HG03108 (cell line): Measurements from ENCODE around the gene BEST1.

ENCODE experiments used
- ATAC-seq: cut with Tn5 transposase; IDR thresholded peaks from one replicate; pipeline ENCODE4 v1.9.1; 2021; ENCODE audit warnings: moderate library complexity; ENCODE audit not compliant: unreplicated experiment

The BEST1 gene

DNA sequence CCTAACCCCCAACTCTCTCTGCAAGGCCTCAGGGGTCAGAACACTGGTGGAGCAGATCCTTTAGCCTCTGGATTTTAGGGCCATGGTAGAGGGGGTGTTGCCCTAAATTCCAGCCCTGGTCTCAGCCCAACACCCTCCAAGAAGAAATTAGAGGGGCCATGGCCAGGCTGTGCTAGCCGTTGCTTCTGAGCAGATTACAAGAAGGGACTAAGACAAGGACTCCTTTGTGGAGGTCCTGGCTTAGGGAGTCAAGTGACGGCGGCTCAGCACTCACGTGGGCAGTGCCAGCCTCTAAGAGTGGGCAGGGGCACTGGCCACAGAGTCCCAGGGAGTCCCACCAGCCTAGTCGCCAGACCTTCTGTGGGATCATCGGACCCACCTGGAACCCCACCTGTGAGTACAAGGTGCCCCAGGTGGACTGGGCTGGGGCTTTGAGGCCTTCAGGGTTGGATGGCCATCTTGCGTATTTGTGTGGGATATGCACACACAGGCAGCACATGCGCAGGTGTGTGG, at the start of gene BEST1:
Gene BEST1 (plus strand): TSS at position 317 of the 513 bp plus-strand sequence. CDS start 1,456 bp downstream, outside the sequence.
- no peak for ATAC-seq

DNA sequence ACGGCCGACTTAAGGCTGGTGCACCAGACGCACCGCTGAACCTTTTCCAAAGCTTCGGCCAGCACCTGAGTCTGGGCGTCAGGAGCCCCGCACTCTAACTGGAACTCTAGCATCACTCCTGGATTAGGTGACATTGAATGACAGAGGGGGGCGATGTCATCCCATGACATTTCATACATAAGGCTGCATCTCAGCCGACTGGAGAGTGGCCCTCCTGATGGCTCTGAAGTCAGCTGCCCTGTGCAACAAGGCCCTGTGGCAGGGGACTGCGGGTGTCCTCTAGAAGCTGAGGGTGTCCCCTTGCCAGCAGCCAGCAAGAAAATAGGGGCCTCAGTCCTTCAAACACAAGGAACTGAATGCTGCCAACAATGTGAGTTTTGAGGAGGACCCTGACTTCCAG, 48.8 kb upstream of the BEST1 start:
- ATAC-seq = no peak

DNA sequence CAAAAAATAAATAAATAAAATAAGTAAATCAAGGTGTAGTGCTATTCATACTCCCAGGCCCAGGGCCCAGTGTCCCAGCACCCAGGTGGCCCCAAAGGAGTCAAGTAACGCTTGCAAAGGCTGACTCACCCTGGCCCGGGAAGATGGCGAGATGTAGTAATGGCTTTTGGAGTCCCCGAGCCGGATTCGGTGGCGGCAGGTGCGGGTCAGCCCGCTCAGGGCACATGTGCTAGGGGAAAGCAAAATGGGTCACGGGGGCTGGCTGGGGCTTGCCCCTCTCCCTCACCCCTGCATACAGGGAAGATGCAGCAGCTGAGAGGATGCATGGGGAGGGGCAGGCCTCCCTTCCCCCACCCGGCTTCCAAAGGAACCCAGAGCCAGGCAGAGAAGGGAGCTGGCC, 47.8 kb upstream of the BEST1 start:
- ATAC-seq = no peak

DNA sequence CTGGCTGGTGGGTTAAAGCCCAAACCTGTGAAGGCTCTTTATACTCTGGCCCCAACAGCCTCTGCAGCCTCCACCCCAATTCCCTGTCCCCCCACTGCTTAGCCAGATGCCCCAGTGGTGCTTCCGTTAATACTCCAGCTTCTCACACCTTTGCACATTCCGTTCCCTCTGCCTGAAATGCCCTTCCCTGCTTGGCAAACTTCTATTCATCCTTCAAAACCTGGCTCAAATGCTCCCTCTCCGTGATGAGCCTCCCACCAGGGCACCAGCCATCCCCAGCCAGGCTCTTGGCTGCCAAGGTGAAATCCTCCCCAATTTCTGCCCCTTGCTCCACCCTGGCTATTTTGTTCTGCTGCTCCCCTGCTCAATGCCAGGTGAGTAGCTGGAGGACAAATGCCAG, 46.3 kb upstream of the BEST1 start:
- ATAC-seq = no peak

DNA sequence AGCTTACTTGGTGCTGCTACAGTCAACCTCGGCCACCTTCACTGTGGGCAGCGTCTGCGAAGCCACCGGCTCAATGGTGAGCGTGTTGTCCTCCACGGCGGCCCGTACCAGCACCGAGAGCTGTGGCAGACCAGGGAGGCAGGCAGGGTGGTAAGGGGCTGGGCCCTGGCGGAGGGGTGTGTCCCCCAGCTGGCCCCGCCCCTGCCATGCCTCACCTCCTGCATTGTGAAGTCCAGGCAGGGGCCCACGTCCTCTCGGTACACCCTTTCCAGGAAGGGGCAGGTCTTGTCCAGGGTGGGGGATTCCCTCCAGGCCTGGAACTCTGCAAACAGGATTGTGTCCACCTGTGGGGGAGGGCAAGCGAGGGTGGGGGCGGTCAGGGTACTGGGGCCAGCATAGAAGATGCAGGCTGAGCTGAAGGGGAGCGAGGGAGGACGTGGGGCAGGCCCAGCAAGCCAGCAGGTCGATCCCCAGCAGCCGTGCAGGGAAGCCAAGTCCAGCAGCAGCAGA, 45.6 kb upstream of the BEST1 start:
- no peak for ATAC-seq

DNA sequence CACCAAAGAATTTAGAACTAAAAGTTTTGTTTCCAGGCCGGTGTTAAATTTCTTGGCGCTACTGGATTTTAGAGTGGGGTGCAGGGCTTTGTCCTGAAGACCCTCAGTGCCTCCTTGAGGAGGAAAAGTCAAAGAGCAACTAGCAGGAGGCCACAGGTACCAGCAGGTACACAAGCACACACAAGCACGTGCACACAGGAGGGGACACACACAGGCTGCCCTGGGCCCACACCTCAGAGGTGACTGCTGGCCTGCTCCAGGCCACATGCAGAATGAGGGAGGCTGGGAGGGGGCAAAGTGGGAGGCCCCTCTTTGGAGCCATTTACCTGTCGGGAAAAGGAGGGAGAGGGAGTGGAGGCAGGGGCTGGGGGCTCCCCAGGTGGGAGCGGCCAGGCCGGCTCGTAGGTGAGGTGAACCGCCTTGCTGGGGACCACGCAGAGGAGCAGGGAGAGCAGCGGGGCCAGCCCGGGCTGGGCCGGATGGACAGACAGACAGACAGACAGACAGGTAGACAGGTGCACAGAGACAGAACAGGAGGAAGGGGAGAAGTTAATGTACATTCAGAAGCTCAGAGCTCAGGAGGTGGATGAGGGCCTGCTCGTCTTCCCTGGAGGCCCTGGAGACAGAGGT, 45.0 kb upstream of the BEST1 start:
- ATAC-seq = no peak

DNA sequence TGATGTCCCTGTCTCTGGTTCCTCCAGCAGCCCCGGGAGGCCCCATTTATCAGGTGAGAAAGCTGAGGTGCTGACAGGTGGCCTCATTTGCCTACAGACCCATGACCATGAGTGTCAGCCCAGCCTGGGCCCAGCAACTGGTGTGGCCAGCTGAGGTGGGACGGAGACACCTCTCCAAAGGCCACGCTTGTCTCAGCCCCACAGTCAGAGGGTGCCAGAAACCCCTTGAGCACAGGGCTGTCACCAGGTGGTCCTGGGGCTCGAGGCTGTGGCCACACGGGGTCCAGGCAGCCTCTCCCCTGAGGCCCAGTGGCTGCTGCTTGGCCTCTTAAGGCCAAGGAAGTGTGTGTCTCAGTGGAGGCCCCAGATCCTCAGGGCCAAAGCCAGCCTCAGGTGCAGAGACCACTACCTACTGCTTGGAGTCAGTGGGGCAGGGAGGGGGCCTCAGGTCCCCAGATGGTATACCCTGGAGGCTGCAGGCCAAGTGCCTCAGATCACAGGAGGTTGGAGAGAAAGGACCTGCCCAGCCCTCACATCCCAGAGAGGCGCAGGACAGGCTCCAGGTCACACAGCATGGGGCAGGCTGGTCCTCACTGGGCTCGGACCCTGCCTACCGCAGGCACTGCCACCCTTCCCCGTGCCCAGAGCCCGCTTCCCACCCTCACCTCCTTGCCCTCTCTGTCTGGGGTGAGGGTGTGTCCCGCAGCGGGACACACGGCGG, 44.2 kb upstream of the BEST1 start:
- no peak for ATAC-seq

DNA sequence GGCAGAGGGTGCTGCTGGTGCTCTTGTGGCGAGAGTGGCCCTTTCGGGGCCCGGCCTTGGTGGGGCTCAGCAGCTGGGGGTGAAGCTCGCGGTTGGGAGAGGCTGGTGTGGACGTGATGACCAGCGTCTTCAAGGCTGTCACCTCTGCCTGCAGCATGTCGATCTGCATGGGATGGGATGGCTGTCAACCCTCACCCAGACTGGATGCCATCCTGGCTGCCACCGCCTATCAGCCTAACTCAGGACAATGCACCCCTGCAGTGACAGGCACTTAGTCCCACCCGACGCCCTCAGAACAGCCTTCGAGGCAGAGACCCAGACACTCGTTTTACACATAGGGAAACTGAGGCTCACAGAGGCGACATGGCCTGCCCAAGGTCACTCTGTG, 43.6 kb upstream of the BEST1 start:
- no peak for ATAC-seq

DNA sequence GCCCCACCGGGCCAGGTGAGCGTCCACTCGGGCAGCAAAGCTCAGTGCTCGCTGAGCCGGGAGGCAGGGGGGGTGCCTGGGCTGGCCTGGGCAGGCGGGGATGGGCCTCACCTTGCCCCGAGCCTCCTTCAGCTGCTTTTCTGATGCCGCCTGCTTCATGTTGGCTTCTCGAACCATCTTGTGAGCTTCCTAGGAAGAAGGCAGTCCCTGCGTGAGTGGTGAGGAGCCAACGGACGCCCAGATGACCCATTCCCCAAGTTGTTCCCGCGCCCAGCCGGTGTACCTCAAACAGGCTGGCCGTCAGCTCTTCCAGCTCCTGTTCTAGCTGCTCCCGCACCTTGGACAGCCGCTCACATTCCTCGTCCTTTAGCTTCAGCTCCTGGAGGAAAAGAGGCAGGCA, 42.9 kb upstream of the BEST1 start:
- ATAC-seq = no peak

DNA sequence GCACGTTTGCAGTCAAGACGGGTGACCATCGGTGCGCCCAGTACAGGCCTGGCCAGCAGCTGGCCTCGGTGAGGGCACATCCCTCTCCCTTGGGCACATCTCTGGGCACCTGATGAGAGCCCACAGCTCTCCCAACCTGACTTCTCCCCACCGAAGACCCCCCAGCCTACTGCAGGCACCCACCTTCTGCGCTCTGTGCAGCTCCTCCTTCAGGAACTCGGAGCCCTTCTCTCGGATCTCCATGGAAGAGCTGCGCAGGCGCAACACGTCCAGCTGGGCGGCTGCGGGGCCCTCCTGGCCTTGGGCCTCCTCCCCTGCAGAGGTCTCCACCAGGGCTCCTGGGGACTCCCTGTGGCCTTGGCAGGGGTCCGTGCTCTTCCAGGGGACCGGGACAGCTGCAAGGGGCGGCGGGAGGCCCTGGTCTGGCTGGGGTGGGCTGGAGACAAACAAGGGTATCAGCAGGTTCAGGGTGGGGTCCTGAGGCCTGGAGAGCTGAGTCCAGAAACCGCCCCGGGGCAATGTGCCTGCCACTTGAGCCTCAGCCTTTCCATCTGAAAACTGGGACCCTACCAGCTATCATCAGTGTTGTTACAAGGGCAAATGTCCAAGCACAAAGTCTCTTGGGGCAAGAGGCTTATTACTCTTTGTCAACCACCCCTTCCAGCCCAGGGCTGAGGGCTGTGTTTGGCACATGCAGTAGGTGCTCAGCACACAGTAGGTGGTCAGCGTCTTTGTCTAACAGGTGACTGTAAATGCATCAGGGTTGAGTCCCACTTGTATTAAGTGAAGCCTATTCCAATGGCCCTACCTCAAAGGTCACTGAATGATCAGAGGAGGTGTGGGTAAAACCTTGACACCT, 42.1 kb upstream of the BEST1 start:
- no peak for ATAC-seq

DNA sequence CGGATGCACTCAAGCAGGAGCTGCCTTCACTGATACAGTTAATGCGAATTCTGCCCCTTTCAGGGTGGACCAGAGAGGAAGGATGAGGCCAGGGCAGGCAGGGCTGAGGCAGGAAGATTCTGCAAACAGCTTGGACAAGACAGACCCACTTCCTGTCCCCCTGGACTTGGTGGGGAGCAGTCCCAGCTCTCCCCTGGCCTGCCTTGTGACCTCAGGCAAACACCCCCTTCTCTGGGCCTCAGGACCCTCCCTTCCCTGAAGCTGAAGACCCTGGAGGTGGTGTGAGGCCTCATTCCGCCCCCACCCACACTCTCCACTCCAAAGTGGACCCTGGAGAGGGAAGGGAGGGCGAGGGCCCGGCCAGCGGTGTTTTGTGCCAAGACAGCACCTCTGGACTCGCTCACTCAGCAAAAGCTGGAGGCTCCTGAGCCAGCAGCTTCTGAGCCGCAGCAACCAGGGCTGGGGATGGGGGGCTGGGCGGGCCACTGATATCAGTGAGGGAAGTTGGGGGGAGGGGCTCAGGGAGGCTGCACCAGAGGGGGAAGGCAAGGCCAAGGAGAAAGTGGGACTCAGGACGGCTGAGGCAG, 41.3 kb upstream of the BEST1 start:
- no peak for ATAC-seq

DNA sequence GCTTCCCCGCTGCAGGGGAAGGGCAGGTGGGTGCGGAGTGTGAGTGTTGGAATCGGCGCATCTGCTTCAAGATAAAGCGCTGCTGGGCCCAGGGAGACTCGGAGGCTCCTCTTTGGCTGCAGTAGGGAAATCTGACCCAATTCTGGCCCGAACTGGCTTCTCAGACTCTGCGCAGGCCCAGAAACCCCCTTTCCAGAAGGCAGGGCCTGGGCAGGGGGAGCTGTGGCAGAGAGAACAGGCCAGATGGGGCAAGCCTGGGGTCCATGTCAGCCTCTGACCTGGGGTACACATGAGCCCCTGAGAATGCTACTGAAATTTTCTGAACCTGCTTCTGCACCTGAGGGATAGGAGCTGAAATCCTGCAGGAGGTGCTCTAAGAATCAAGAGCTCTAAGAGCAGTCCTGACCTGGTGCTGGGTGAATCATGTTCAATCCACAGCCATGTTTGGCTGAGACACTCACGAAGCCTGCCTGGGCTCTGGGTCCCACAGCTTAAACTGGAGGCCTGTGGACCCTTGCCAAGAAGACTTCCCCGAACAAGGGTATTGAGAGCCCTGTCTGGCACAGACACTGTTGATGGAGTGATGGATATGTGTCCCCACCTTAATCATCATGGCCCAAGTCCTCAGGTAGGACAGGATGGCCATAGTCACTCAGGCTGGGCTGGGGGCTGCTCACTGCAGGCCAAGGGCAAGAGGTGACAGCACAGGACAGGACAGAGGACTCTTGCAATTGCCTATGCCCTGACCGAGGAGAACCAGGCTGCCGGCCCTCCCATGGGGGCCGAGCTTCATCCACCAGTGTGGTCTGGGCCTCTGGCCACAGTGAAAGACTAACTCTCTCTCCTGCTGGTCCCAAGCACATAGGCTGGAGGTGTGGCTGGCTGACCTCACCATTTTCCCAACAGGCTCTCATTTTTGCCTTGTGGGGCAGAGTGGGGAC, 39.7 kb upstream of the BEST1 start:
- no peak for ATAC-seq

DNA sequence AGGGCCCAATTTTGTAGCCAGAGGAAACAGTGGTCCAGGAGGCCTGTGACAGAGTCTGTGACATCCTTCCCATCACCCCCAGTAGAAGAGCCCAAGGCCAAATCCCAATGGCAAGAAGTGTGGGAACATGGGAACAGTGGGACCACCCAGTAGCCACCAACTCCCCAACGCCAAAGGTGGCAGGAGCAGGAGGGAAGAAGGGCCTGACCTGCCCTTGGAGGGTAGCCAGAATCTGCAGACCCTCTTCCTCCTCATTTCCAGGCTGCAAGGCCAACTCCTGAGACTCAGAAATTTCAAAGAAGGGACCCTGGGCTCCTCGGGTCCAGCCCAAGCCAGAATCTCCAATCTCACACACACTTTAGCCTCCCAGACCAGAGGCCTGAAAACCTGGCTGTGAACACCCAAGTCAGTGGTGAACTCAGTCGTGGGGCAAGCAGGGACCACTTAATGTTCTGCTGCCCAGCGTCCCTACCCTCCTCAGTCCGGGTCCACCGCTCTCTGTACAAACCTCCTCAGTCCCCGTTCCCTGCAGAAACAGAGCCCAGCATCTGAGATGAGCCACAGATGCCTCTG, 38.9 kb upstream of the BEST1 start:
- no peak for ATAC-seq

DNA sequence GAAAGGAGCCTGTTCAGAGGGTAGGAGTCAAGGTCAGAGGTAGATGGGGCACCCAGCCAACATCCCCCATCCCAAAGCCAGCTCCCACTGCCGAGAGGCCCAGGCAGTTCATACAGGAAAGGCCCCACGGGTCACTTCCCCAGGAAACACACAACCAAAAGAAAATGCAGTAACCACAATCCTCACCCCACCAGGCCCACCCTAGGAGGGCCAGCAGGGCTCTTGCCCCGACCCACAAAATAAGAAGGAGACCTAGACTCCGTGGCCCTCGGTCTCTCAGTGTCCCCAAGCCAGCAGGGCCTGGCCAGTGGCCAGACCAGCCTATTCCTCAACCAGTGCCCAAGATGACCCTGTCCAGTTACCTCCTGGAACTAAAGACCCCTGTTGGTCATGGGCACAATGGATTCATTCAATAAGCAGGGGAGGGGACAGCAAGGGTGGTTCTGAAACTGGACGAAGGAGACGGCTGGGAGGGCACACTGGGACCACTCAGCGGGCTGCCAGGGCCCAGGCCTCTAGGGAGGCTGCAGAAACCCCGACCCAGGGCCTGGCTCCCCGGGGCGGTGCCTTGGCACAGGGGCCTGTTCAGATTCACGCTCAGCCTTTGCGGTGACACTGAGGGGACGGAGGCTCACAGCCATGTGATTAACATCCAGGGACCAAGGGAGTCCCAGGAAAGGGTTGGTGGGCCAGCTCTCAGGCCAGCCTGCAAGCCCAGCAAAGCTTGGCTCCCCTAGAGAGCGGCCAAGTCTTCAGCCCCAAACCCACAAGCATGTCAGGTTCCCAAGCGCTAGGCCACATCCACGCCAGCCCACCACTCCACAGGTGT, 38.2 kb upstream of the BEST1 start:
- ATAC-seq = no peak

DNA sequence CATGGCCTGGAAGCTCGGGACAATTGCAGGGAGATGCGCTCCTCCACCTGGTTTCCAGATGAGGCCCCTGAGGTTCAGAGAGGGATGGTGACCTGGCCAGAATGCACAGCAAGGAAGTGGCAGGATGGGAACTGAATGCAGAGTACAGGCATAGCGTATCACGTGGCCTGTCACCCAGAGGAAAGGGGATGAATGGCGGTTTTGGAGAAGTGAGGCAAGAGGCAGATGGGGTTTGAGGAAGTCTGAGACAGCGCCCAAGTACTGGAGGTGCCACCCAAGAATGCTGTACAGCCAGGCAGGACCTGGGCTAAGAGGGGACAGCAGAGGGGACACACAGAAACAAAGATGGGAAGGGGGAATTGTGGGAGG, 37.6 kb upstream of the BEST1 start:
- no peak for ATAC-seq

DNA sequence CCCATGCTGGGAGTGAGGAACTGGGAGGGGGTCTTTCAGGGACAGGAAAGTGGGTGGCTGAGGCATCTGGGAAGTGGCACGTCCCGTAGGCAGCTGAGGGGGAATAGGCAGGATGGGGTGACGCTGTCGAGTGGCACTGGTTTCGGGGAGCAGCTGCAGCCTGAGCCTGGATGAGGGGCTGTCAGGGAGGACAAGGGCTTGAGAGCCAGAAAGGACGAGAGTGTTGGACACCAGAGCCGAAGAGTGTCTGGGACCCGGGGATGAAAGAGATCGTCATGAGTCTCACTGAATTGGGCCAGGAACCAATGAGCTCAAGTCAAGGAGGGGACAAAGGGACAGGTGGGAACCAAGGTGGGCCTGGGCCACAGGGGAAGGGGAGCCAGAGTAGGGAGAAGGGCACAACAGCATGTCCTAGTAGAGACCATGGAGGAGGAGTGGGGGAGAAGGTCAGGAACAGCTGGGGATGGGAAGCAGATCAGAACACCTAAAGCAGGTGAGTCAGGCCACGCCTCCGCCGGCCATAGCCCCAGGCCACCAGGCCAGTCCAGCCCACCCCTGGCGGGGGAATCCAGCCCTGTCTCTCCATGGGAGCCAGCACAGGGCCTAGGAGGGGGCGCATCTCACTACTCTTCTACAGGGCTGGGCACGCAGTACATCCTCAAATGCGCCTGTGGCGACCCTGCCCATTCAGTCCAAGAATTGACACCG, 37.0 kb upstream of the BEST1 start:
- no peak for ATAC-seq

DNA sequence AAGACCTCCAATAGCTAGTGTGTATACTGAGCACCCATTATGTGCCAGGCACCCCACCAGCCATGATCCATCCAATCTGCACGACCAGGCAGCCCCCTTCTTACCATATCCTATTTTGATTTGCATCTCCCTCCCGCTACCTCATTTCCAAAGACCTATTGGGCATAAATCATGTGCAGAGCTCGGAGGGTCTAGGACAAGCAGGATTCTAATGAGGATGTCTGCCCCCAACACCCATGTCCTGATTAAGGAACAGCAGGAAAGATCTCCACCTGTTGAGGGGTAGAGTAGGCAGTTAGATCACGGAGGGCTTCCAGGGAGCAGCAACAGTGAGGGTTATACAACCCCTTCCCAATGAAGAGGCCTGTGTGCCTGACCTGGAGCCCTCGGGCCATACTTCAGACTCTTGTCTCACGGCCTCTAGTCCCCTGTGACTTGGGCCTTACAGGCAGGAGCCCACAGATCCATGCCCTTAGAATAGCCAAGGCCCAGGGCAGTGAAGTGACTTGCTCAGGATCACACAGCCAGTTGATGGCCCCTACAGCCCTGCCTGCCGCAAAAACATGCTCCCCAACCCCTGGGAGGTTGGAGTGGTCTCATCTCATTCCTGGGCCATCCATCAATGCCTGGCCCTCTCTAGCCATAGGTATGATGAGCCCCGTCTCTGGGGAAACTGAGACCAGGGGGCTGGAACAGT, 36.3 kb upstream of the BEST1 start:
- ATAC-seq = no peak
